ENCODE results near the gene HOXA2.

Gene HOXA2

GRCh38 chr7:27092819-27093110 lies 9.7 kb downstream of the HOXA2 start:
- TF ChIP-seq POLR2AphosphoS5 (IDR thresholded peaks at IDR 0.05; ENCODE audit: low read depth, low read length) = no peak
- no peak for TF ChIP-seq POLR2A (IDR thresholded peaks at IDR 0.05; ENCODE audit: low read depth, low read length)
- TF ChIP-seq TAF1 (IDR thresholded peaks at IDR 0.05; ENCODE audit: borderline replicate concordance, low read depth, low read length) = no peak
- FAIRE-seq (no peak), DNase-seq (ENCODE audit: insufficient read length) (no peak)

GRCh38 chr7:27091941-27092818 lies 10.3 kb downstream of the HOXA2 start:
- no peak for DNase-seq (ENCODE audit: insufficient read length)
- TF ChIP-seq POLR2AphosphoS5 (IDR thresholded peaks at IDR 0.05; ENCODE audit: low read depth, low read length) (no peak), POLR2A (IDR thresholded peaks at IDR 0.05; ENCODE audit: low read depth, low read length) (no peak)
- FAIRE-seq = no peak

DNA sequence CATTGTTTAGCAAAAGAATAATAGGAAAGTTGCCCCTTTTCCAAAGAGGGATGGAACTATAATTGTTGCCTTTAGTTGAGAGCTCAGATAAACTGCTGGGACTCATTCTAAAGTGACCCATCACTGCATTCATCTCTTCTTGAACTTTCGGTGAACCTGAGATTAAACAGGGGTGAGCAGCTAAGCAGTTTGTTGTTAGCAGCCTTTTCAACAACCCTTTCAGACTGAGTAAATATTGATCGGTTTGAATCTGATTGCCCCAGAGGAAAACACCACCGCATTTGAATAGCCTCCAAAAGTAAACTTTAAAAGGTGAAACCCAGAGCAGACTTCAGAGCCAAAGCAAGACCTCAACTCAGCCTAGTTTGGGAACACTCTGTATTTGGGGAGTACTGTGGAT lies 11.4 kb downstream of the HOXA2 start:
- no peak for DNase-seq (ENCODE audit: insufficient read length)
- no peak for TF ChIP-seq TAF1 (IDR thresholded peaks at IDR 0.05; ENCODE audit: borderline replicate concordance, low read depth, low read length)
- no peak for TF ChIP-seq POLR2AphosphoS5 (IDR thresholded peaks at IDR 0.05; ENCODE audit: low read depth, low read length)
- TF ChIP-seq POLR2A (IDR thresholded peaks at IDR 0.05; ENCODE audit: low read depth, low read length) = no peak
- no peak for FAIRE-seq

DNA sequence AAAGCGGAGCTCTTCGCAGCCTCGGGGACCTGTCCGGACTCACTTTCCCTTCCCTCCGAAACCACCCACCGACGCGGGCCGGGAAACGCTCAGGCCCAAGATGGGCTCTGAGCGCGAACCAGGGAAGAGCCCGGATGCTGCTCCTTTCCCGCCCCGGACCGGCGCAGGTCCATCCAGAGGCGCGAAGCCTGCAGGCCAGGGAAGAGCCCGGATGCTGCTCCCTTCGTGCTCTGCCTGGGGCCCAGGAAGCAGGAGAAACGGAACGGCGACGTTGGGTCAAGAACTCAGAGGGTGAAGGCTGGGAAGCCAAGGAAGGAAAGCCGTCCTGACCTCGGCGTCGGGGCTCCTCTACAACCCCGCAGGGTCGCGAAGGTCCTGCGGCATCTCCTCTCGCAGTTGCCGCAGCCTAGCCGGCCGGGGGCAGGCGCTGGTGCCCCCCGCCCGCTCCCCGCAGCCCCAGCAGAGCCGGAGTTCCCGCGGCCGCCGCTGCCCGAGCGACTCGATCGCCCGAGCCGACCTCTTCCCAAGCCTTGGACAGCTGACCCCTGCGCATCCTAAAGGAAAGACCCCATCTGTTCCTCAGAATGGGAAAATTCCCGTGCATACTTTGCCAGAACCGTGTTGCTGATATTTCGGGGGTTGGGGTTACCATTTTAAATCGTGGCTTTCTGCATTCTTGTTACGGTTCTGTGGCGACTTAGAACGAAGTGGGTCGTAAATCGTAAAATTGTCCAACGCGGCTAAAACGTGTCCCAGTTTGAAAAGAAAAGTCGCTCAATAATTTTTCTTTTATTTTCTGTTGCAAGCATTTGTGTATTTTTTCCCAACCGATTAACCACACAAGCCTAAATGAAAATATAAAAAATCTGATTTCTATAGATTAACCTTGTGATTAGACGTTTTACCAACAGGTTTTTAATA lies 14.2 kb downstream of the HOXA2 start:
- FAIRE-seq = no peak
- no peak for DNase-seq (ENCODE audit: insufficient read length)
- no peak for TF ChIP-seq TAF1 (IDR thresholded peaks at IDR 0.05; ENCODE audit: borderline replicate concordance, low read depth, low read length)
- no peak for TF ChIP-seq POLR2AphosphoS5 (IDR thresholded peaks at IDR 0.05; ENCODE audit: low read depth, low read length)
- TF ChIP-seq POLR2A (IDR thresholded peaks at IDR 0.05; ENCODE audit: low read depth, low read length) = no peak

GRCh38 chr7:27083646-27084045 lies 18.8 kb downstream of the HOXA2 start:
- no peak for TF ChIP-seq TAF1 (IDR thresholded peaks at IDR 0.05; ENCODE audit: borderline replicate concordance, low read depth, low read length)
- TF ChIP-seq POLR2A (IDR thresholded peaks at IDR 0.05; ENCODE audit: low read depth, low read length) = no peak
- TF ChIP-seq POLR2AphosphoS5 (IDR thresholded peaks at IDR 0.05; ENCODE audit: low read depth, low read length) = no peak
- DNase-seq (ENCODE audit: insufficient read length) (no peak), FAIRE-seq (no peak)

DNA sequence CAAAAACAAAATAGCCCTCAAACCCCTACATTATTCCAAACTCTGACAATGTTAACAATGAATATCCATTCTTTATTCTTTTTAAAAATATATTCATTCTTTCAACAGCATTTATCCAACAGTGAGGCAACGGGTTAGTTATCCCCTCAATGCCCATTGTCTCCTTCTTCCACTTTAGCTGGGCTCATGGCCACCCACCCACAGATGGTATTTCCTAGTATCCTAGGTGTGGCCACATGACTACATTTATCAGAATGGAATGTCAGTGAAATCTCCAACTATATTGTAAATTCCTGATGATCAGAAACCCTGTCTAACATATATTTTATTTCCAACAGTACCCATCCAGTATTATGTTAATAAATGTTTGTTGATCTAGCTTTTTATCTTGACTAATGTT lies 20.3 kb downstream of the HOXA2 start:
- FAIRE-seq = no peak
- no peak for DNase-seq (ENCODE audit: insufficient read length)
- TF ChIP-seq POLR2AphosphoS5 (IDR thresholded peaks at IDR 0.05; ENCODE audit: low read depth, low read length) (no peak), TAF1 (IDR thresholded peaks at IDR 0.05; ENCODE audit: borderline replicate concordance, low read depth, low read length) (no peak), POLR2A (IDR thresholded peaks at IDR 0.05; ENCODE audit: low read depth, low read length) (no peak)

DNA sequence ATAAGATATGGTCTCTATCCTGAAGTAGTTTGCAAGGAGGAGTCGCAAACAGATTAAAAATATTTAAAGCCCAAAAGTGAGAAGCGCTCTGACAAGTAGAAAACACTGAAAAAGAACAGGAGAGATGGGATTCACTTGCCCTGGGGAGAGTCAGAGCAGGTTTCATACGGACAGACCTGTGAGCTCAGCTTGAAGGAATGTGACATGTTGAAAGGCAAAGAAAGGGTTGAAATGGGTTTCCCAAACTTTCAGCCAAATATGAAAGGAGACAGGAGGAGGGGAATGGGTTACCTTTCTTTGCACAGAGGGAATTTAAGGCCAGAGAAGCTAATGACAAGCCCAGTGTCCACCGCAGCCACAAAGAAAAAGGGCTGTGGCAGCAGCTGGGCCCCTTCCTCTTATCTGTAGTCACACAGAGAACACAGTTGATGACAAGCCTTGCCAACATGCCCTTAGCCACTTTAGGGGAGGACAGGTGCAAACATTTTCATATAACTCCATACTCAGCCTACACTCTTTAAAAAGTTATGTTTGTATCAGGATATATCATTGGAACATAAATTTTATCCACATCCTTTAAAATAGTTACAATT lies 21.5 kb downstream of the HOXA2 start:
- no peak for FAIRE-seq
- no peak for DNase-seq (ENCODE audit: insufficient read length)
- TF ChIP-seq TAF1 (IDR thresholded peaks at IDR 0.05; ENCODE audit: borderline replicate concordance, low read depth, low read length) (no peak), POLR2AphosphoS5 (IDR thresholded peaks at IDR 0.05; ENCODE audit: low read depth, low read length) (no peak), POLR2A (IDR thresholded peaks at IDR 0.05; ENCODE audit: low read depth, low read length) (no peak)

DNA sequence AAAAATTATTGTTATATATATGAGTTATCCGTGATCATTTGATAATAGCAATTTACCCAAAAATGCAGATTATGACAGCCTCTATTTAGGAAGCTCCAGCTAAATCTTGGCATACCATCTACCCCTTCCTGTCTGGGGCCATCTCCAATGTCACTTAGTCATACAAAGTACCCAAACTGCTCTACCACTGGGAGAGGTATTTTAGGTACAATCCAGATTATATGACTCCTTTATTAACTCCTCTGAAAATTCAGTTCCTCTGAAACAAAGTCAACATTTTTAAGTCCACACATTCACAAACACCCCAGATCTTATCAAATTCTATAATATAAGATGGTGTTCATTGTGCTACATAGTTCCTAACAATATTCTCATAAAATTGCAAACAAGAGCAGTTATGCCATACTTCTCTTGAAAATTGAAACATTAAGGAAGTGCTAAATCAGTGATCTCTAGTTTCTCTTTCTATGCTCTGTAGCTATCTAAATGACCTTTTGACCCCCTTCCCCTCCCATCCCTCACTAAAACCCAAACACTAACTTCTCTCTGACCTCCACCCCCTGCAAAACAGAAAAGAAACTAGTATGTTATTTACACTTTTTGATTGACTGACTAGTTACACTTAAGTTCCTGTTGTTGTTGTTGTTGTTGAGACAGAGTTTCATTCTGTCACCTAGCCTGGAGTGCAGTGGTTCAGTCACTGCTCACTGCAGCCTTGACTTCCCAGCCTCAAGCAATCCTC lies 23.1 kb downstream of the HOXA2 start:
- no peak for FAIRE-seq
- TF ChIP-seq TAF1 (IDR thresholded peaks at IDR 0.05; ENCODE audit: borderline replicate concordance, low read depth, low read length) (no peak), POLR2A (IDR thresholded peaks at IDR 0.05; ENCODE audit: low read depth, low read length) (no peak), POLR2AphosphoS5 (IDR thresholded peaks at IDR 0.05; ENCODE audit: low read depth, low read length) (no peak)
- no peak for DNase-seq (ENCODE audit: insufficient read length)

DNA sequence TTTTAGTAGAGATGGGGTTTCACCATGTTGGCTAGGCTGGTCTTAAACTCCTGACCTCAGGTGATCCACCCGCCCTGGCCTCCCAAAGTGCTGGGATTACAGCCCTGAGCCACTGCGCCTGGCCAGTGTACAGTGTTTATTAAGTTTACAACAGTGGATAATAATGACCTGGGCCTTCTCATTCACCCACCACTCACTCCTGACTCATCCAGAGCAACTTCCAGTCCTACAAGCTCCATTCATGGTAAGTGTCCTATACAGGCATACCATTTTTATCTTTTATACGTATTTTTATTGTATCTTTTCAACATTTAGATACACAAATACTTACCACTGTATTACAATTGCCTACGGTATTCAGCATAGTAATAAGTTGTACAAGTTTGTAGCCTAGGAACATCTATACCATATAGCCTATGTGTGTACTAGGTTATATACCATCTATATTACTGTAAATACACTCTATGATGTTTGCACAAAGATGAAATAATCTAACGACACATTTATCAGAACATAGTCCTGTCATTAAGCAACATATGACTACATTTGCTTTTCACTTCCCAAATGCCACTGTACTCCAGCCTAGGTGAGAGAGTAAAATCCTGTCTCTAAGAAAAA lies 23.8 kb downstream of the HOXA2 start:
- no peak for FAIRE-seq
- no peak for DNase-seq (ENCODE audit: insufficient read length)
- TF ChIP-seq POLR2A (IDR thresholded peaks at IDR 0.05; ENCODE audit: low read depth, low read length) = no peak
- no peak for TF ChIP-seq POLR2AphosphoS5 (IDR thresholded peaks at IDR 0.05; ENCODE audit: low read depth, low read length)
- no peak for TF ChIP-seq TAF1 (IDR thresholded peaks at IDR 0.05; ENCODE audit: borderline replicate concordance, low read depth, low read length)

DNA sequence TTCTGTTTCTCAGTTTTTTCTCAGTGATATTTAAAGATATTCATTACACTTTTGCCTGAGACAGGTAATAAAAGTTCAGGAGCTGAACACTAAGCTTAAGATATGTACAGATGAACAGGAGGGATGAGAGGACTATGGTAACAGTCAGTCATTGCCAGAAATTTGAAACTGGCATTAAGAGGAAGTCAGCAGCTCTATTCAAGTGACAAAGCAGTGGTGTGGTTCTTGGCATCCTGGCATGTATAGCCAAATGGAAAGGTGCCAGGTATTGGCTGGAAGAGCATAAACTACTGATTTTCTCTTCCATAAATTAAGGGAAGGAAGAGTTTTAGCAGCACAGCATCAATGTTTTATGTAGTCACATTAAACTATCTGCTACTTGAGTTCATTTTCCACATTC lies 29.4 kb downstream of the HOXA2 start:
- TF ChIP-seq POLR2A (IDR thresholded peaks at IDR 0.05; ENCODE audit: low read depth, low read length) (no peak), TAF1 (IDR thresholded peaks at IDR 0.05; ENCODE audit: borderline replicate concordance, low read depth, low read length) (no peak), POLR2AphosphoS5 (IDR thresholded peaks at IDR 0.05; ENCODE audit: low read depth, low read length) (no peak)
- DNase-seq (ENCODE audit: insufficient read length) = no peak
- FAIRE-seq = no peak

All from GM12892 (cell line).